COLO829 (cell line): ENCODE results near the gene CCR5.
A peak's percentile ranks its signal among the peaks of the same experiment; 100 is the strongest.
"Not testable (repeated sequence)": the region's sequence is repeated elsewhere in the genome, so short reads cannot be mapped to it uniquely, and the experiment has no call there.

ENCODE experiments used
- DNase-seq: peaks from one replicate; pipeline ENCODE4 v3.0.0; 2012; ENCODE audit warnings: low spot score

Gene CCR5

DNA sequence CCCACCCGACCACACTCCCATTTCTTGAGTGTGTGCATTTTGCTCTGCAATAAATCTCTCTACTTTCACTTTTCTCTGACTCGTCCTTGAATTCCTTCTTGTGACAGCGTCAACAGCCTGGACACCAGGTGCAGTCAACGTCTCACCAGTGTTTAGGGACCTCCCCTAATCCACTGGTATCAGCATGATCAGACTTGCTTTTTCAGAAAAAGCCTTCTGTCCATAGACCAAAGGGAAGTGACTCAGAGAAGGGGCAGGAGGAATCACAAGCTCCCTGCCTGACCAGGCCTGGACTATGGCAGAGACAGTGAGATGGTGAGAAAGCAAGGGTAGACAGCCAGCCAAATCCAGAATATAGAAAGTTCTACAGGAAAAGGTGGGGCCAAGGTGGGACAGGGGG is 15.5 kb downstream of the CCR5 start:
- peak; percentile 40 for DNase-seq

DNA sequence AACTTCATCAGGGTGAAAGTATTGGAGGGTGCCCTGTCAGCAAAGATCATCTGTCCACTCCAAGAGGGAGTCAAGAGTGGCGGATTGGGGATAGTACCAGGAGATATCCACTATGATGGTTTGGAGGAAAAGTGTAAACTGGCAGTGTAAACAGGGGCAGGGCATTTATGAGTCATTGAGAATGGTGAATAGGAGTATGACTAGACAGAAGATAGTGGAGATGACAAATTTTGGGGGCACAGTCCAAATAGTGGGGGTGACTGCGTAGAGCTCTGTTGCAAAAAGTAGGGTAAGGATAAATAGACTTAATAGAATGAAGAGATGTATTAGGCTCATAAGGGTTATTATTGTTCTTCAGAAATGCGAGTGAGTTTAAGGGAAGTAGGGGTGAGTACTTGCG is 18.1 kb downstream of the CCR5 start:
- DNase-seq: not testable (repeated sequence)

DNA sequence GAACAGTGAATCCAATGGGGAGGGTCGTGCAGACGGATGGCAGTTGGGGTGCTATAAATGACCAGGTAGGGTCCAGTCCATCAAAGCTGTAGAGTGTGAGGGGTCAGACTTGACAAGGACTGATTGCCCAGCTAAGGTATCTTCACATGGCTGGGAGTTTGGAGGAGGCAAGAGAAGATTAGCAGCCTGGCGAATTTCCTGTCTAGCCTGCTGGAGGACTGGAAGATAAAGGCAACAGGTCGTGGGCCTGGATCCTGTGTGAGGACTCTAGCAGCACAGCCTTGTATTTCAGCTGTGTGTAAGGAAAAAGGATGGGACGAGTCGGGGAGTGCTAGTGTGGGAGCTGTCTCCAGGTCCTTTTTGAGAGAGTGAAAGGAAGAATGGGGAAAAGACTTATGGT is 18.6 kb downstream of the CCR5 start:
- no peak for DNase-seq

GRCh38 chr3:46391526-46391925 is 20.8 kb downstream of the CCR5 start:
- not testable (repeated sequence) for DNase-seq

- DNase-seq: no peak
These were observed 22.3 kb downstream of the CCR5 start for GRCh38 chr3:46393011-46393410.

DNA sequence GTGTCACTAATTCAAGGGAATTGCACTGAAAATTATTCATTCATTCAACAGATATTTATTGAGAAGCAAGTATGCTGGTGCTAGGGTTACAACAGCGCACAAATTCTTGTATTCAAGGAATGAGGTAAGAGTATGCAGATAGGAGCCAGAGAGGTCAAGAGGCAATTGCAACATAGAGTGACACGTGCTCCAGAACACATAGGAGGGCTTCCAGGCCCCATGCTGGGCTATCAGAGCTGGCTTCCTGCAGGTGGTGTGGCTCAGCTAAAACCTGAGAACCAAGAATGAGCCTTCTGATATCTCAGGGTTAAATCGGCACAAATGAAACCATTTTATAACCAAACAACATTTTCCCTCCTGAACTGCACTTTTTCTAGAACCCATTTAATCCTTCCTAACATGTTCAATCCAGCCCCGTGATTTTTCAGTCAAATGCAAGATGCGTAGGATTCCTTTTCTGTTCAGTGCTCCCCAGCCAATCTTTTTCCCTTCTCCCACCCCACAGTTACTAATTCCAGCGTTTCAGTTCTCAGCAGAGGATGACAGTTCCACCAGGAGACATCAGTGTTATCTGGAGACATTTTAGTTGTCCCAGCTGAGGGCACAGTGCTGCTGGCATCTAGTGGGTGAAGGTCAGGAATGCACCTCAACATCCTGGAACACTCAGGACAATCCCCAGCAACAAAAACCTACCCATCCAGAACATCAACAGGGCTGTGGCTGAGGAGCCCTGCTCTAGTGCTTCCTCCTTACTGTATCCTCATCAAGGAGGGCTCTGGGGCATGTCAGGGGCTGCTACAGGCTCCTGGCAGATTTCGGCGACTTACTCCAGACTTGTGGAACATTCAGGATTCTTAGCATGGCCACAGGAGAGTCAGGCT is 23.0 kb downstream of the CCR5 start:
- DNase-seq: no peak

DNA sequence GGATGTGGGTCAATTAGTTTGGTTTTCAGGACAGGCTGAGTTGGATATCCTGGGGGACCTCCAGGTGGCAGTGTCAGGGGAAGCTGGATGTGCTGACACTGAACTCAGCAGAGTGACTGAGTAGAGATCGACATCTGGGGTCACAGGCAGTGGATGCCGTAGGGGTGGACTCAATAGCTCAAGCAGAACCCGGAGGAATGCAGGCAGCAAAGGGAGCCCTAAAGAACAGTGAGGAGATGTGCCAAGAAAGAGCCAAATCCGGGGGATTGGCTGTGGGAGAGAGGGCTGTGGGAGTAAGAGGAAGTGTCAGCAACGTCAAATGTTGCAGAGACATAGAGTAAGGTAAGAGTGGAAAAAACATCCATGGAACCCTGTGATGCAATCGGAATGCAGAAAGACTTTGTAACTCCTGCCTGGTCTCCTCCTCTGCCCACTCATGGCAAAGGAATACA is 24.5 kb downstream of the CCR5 start:
- DNase-seq: no peak

DNA sequence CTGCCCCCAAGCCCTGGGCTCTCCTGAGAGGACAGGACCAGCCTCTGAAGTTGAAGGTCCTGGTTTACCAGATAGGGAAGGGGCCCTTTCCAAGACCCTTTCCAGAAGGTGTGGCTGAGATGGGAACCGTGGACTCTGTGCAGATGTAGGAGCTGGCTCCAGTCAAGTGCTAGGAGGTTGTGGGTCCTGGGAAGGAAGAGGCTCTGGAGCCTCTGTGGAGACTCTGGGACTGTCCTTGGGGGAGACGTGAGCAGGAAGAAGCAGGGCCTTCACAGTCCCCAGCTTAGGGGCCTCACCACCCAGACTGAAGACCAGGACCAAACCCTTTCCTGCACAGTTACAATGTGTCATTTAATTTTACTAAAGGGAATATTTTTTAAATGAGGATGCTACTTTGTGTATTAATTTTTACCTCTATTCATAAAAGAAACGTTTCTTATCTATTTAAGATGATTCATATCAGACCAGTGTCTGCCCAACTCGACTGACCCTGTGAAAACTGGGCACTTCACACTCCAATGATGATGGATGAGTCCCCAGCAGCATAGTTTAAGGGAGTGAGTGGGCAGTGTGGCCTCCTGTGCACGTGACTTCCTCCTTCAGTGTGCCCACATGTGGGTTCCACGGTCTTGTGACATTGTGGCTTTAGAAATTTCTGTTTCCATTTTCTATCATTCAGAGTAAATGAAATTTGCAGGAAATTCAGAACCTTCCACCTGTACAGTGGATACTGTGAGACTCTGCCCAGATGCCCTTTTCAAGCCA is 25.2 kb downstream of the CCR5 start:
- no peak for DNase-seq

- no peak for DNase-seq
These were observed 26.4 kb downstream of the CCR5 start for GRCh38 chr3:46397111-46397510.

DNA sequence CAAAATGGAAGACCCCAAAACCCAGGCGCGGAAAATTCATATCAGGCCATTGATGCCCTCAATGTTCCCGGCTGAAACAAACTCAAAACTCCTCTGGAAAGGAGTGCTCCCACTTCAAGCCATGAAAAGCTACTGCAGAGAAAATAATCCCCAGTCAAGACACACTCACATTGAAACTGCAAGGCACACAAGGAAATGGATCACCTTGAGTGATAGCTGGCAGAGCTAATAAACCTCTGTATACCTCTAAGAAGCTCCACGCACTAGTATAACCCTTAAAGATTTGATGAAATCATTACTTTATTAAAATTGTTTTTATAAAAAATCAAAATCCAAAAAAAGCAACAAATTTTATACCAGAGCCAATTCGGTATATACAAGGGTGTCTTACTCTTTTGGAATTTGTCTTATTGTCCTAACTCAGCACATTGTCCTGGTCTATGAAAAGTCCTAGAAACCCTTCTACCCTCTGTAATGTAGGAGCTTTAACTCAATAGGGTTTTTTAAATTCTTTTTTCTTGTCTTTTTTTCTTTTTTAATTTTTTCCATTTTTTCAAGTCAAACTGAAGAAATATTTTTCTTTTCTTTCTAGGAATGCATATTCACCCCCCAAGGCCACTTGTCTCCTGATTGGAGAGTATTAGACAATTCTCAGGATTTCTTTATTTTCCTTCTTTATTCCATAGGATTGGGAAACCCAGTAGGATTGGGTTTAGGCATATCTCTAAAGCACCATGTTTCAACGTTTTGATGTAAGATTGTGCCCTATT is 27.6 kb downstream of the CCR5 start:
- no peak for DNase-seq

DNA sequence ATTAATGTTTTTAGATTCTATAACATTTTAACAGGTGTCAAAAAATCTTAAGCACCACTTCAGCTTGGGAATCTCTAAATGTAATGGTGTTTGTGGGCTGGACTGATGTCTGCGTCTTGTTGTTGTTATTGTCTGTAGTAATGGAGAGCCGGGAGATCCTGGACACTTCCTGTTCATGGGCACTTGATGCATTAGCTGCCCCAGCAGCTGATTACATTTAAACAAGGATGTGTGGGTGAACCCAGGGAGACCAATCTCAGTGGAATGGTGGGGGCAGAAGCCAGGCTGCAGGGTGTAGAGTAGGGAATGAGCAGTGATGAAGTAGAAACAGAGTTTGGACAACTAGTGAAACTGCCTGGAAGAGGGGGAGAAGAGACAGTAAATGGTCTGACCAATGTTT is 28.4 kb downstream of the CCR5 start:
- DNase-seq: no peak

DNA sequence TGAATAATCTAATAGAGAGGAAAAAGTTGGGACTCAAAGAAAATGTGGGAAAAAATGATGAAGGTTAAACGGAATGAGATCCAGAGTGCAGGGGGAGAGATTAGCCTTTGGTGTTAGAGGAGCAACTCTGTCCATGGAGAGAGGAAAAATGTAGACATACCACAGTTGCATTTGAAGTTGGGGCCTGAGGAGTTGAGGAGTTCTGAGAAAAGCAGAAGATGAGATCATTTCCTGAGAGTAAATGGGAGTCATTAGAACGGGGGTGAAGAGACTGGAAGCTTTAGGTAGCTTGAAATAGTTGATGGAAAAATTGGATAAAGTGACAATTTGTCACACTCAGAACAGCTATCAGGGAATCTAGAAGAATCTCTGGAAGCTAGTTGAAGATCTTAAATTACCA is 28.8 kb downstream of the CCR5 start:
- no peak for DNase-seq

DNA sequence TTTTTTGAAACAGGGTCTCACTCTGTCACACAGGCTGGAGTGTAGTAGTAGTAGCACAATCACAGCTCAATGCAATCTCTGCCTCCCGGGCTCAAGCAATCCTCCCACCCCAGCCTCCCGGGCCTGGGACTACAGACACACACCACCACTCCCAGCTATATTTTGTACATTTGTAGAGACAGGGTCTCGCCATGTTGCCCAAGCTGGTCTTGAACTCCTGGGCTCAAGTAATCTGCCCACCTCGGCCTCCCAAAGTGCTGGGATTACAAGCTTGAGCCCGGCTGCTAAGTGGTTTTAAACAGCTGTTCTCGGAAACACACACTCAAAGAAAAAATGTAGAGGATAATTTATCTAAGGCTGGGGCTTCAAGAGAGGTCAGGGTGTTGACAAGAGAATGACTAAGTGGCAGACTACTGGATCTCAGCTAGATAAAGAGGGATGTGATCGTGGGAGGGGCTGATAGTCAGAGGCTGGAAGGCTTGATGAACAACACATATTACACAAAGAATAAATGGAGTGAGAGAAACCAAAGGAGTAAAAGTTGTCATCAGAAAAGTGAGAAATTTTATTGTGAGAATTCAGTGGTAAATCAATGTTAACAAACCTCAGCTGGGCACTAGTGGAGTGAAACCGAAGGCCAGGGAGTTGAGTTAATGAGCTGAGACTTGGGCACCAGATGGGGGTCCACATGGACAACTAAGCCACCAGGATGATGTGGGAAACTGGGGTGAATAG is 29.4 kb downstream of the CCR5 start:
- DNase-seq: no peak

DNA sequence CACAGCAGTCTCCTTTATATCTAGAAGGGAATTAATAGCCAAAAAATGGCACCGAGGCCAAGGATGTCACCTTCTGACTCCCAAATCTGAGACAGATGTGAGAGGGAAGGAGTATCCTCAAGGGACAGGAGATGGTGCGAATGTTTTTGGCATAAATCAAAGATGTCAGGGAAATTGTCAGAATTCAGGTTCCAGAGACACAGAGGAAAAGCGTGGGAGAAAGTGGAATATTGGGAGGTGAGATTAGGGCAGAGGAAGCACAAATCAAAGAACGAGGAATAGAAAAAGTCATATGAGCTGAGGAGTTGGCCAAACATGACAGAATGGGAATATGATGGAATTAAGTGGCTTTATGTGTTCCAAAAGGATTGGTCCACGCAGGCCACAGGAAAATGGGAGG is 30.1 kb downstream of the CCR5 start:
- no peak for DNase-seq

- DNase-seq: no peak
These were observed 30.8 kb downstream of the CCR5 start for GRCh38 chr3:46401579-46401978.

DNA sequence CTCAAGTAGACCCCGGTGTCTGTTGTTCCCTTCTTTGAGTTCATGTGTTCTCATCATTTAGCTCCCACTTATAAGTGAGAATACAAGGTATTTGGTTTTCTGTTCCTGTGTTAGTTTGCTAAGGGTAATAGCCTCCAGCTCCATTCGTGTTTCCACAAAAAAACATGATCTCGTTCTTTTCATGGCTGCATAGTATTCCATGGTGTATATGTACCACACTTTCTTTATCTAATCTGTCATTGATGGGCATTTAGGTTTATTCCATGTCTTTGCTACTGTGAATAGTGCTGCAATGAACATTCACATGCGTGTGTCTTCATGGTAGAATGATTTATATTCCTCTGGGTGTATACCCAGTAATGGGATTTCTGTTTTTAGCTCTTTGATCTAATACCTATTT is 32.2 kb downstream of the CCR5 start:
- DNase-seq: not testable (repeated sequence)

- DNase-seq: no peak
These were observed 34.7 kb downstream of the CCR5 start for GRCh38 chr3:46405301-46406019.

GRCh38 chr3:46406443-46406787 is 35.7 kb downstream of the CCR5 start:
- DNase-seq: no peak

DNA sequence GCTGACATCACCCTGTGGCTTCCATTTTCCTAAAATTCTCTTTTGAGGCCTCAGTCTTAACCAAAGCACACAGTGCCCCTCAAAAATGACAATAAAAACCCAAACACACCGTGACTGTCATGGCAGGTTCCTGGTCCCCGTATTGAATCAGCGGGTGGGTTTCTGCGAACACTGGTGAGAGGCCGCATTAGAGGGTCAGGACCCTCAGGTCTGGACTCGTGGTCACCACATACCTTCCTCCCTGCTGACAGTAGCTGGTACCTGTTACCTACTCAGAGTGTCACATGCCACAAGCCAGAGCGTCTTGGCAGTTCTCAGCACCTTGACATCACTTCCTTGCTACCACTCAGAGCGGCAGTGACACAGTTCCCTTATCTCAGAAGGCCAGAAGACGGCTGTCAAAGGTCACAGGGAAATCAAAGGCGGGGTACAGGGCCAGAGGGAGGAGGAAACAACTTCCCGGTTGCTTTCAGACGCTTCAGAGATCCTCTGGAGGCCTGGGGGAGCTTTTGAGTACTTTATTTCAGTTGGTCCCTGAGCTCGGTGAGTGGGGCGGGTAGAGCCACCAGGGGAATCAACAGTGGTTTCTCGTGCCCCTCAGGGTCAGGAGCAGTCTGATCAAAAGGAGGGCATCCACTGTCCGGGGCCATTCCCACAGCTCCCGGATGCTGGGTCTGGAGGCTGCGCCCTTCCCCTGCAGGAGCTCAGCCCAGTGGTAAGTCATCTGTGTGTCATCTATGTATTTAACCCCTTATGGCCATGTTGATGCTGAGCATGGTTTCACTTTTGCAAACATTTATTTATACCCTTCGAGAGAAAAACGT is 36.3 kb downstream of the CCR5 start, which contains the start of the genes CCR5AS and CCRL2:
TSS of gene CCR5AS (minus strand) at position 279 of the 824 bp plus-strand sequence.
TSS of gene CCRL2 (plus strand) at position 472 of the 824 bp plus-strand sequence. CDS start 821 bp downstream, outside the sequence.
- DNase-seq: no peak

DNA sequence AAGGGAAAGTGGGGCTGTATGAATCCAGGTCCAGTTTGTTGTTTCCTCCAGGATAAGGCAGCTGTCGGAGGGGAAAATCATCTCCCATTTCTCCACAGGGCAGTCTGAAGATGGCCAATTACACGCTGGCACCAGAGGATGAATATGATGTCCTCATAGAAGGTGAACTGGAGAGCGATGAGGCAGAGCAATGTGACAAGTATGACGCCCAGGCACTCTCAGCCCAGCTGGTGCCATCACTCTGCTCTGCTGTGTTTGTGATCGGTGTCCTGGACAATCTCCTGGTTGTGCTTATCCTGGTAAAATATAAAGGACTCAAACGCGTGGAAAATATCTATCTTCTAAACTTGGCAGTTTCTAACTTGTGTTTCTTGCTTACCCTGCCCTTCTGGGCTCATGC is 37.2 kb downstream of the CCR5 start:
- no peak for DNase-seq
